ENCODE measurements around the gene NCKAP5. TPM values are rescaled to one million over a fixed set of nuclear protein-coding genes. Genes with fewer than 3 reads are reported as not detected.

NCKAP5 gene
- total RNA-seq, 1 donor from 2014 or later, result 8.8 TPM

GRCh38 chr2:132999421-132999820 lies 568.8 kb downstream of the NCKAP5 start:
- Histone ChIP-seq H3K4me3 (no peak overlapping the region), H3K9me3 (no peaks in the 10 kb centered on the region), H3K27me3 (no peaks in the 10 kb centered on the region), H3K27ac (no peak overlapping the region), H3K4me1 (no peaks in the 10 kb centered on the region), H3K36me3 (no peaks in the 10 kb centered on the region)
- TF ChIP-seq POLR2A (IDR thresholded peaks at IDR 0.05), result no peak
- TF ChIP-seq, protein P1, sequence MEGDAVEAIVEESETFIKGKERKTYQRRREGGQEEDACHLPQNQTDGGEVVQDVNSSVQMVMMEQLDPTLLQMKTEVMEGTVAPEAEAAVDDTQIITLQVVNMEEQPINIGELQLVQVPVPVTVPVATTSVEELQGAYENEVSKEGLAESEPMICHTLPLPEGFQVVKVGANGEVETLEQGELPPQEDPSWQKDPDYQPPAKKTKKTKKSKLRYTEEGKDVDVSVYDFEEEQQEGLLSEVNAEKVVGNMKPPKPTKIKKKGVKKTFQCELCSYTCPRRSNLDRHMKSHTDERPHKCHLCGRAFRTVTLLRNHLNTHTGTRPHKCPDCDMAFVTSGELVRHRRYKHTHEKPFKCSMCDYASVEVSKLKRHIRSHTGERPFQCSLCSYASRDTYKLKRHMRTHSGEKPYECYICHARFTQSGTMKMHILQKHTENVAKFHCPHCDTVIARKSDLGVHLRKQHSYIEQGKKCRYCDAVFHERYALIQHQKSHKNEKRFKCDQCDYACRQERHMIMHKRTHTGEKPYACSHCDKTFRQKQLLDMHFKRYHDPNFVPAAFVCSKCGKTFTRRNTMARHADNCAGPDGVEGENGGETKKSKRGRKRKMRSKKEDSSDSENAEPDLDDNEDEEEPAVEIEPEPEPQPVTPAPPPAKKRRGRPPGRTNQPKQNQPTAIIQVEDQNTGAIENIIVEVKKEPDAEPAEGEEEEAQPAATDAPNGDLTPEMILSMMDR (IDR thresholded peaks at IDR 0.05), result no peak
- no peak for TF ChIP-seq POLR2AphosphoS5 (IDR thresholded peaks at IDR 0.05; ENCODE audit: insufficient read depth in 1 of 2, low read depth in 1 of 2)
- DNase-seq (ENCODE audit: extremely low spot score in 2 of 2), result no peak
- intact Hi-C loops (cut with DNase I), result no loop called here

DNA sequence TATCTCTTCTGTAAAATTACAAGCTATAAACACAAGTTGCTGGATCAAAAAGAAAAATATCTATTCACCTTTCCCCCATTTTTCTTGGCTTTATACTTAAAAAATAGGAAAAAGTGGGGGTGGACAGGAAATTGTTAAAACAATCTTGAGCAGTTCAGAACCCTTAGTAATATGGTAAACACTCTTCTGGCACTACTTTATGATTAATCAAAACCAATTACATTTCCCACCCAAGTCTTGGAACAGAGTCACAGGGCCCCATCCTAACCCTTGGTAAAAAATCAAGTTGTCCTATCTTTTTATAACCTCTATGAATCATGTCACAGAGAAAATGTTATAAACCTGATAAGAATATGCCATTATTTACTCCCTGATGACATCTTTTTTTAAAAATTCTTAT lies 570.0 kb downstream of the NCKAP5 start:
- Histone ChIP-seq H3K27me3 (no peaks in the 10 kb centered on the region), H3K4me1 (no peaks in the 10 kb centered on the region), H3K4me3 (no peak overlapping the region), H3K36me3 (no peaks in the 10 kb centered on the region), H3K9me3 (no peaks in the 10 kb centered on the region), H3K27ac (no peak overlapping the region)
- intact Hi-C loops (cut with DNase I), result no loop called here
- no peak for TF ChIP-seq POLR2A (IDR thresholded peaks at IDR 0.05)
- TF ChIP-seq, protein P1 (IDR thresholded peaks at IDR 0.05), result no peak
- TF ChIP-seq POLR2AphosphoS5 (IDR thresholded peaks at IDR 0.05; ENCODE audit: insufficient read depth in 1 of 2, low read depth in 1 of 2), result no peak
- DNase-seq (ENCODE audit: extremely low spot score in 2 of 2), result no peak

DNA sequence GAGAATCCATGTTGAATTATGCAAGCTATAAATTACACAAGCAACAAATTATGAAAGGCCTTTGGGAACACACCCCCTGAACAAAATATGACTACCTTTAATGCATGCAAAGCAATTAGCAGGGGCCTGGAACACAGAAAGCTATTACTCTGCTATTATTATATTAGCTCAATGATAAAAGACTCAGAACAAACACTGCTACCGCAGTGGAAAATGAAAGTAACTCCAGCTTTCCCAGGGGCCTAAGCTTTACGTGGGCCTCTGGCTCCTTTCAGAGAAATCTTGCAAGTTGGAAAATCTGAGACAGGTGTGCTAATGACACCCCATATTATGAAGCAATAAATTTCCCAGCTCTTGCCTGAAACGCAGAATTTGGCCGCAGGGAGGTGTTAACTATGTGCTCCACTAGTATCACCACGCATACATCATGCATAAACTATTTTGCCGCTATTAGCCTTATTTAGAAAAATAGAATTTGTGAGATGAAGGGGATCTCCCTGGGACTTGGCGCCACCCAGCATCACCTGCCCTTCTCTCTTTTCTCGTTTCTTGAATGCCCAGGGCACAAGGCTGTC lies 576.7 kb downstream of the NCKAP5 start:
- no peaks in the 10 kb centered on the region for H3K27me3 ChIP-seq
- TF ChIP-seq, protein P1 (IDR thresholded peaks at IDR 0.05), result no peak
- H3K4me1 ChIP-seq, result no peaks in the 10 kb centered on the region
- no peak for DNase-seq (ENCODE audit: extremely low spot score in 2 of 2)
- H3K36me3 ChIP-seq, result no peaks in the 10 kb centered on the region
- H3K27ac ChIP-seq, result no peak overlapping the region
- H3K4me3 ChIP-seq, result no peak overlapping the region
- no peaks in the 10 kb centered on the region for H3K9me3 ChIP-seq
- intact Hi-C loops (cut with DNase I), result no loop called here

DNA sequence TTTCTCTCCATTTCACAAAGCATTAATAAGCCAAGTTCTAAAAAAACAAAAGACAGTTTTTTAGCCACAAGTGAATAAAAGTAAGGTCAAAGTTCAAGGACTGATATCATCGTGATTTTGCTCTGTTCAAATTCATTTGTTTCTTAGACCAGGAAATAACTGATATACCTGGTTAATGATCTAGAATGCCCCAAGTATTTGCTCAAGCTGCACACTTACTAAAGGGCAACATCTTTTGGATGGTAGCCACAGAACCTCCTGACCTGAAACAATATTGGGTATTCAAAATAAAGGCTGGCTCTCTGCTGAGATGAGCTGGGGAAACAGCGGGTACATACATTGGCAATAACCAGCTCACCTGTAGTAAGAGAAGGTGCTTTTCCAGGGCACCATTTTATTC lies 583.5 kb downstream of the NCKAP5 start:
- H3K4me3 ChIP-seq, result no peak overlapping the region
- no peaks in the 10 kb centered on the region for H3K36me3 ChIP-seq
- DNase-seq (ENCODE audit: extremely low spot score in 2 of 2), result no peak
- no peaks in the 10 kb centered on the region for H3K4me1 ChIP-seq
- no peaks in the 10 kb centered on the region for H3K27me3 ChIP-seq
- intact Hi-C loops (cut with DNase I), result no loop called here
- H3K27ac ChIP-seq, result no peak overlapping the region
- TF ChIP-seq POLR2A (IDR thresholded peaks at IDR 0.05) (no peak), POLR2AphosphoS5 (IDR thresholded peaks at IDR 0.05; ENCODE audit: insufficient read depth in 1 of 2, low read depth in 1 of 2) (no peak)
- TF ChIP-seq, protein P1 (IDR thresholded peaks at IDR 0.05), result no peak
- H3K9me3 ChIP-seq, result no peaks in the 10 kb centered on the region

GRCh38 chr2:132980304-132980703 lies 588.0 kb downstream of the NCKAP5 start:
- Histone ChIP-seq H3K4me1 (no peaks in the 10 kb centered on the region), H3K27me3 (no peaks in the 10 kb centered on the region), H3K4me3 (no peak overlapping the region), H3K9me3 (no peaks in the 10 kb centered on the region), H3K36me3 (no peaks in the 10 kb centered on the region), H3K27ac (no peak overlapping the region)
- intact Hi-C loops (cut with DNase I), result no loop called here
- no peak for TF ChIP-seq POLR2A (IDR thresholded peaks at IDR 0.05)
- DNase-seq (ENCODE audit: extremely low spot score in 2 of 2), result no peak

All from vagina (tissue), 2 donors.